ENCODE data around the gene IFIT3. TPM values are rescaled to one million over a fixed set of nuclear protein-coding genes. Genes with fewer than 3 reads are reported as not detected.

IFIT3 gene
- total and polyA plus RNA-seq, 2 of the 8 experiments (the other 6 are each of a cell fraction or from before 2014, with no cell fraction given) = 0.12 to 0.84 TPM

DNA sequence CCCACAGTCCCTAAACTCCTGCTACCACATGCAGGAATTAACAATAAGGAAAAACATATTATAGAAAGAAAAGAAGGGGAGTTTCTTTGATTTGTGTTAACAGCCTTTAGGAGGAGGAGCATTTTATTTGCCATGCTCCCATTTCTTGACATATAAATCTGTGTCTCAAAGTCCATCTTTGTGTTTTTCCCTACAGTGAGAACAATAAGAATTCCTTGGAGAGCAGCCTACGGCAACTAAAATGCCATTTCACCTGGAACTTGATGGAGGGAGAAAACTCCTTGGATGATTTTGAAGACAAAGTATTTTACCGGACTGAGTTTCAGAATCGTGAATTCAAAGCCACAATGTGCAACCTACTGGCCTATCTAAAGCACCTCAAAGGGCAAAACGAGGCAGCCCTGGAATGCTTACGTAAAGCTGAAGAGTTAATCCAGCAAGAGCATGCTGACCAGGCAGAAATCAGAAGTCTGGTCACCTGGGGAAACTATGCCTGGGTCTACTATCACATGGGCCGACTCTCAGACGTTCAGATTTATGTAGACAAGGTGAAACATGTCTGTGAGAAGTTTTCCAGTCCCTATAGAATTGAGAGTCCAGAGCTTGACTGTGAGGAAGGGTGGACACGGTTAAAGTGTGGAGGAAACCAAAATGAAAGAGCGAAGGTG, 21.9 kb upstream of the IFIT3 start:
- Histone ChIP-seq H3K4me1 (replicated peaks in 1 of 4; ENCODE audit: control insufficient read depth in 3 of 4, insufficient read depth in 4 of 4, low read length in 3 of 4) (peaks cover 0 to 3% (median 1%) of the 10 kb centered on the region in 4 experiments; a peak in 2 of 7 replicates), H3K27ac (ENCODE audit: low read depth, low read length) (no peak overlapping the region), H3K79me1 (ENCODE audit: low read depth, low read length) (no peaks in the 10 kb centered on the region), H3K9me3 (ENCODE audit: insufficient read depth in 2 of 2, low read depth in 1 of 2, low read length in 1 of 2) (no peaks in the 10 kb centered on the region), H2BK15ac (ENCODE audit: low read length) (no peak overlapping the region), H3K23me2 (ENCODE audit: low read depth, low read length) (no peaks in the 10 kb centered on the region), H4K8ac (ENCODE audit: extremely low read depth, insufficient read depth, low read length) (no peak overlapping the region), H3K9ac (replicated peaks in 1 of 4; ENCODE audit: extremely low read depth in 1 of 4, low read depth in 3 of 4, low read length in 3 of 4) (no peak overlapping the region), H3K79me2 (ENCODE audit: control insufficient read depth in 1 of 2, insufficient read depth in 2 of 2, low read length in 2 of 2) (no peaks in the 10 kb centered on the region), H2AFZ (ENCODE audit: low read length) (no peak overlapping the region), H2AK5ac (ENCODE audit: low read depth, low read length) (no peak overlapping the region), H2BK120ac (replicated peaks; ENCODE audit: low read depth, low read length) (no peak overlapping the region), H2BK5ac (ENCODE audit: low read depth, low read length) (no peak overlapping the region), H4K5ac (ENCODE audit: insufficient read length, low read depth, low read length) (no peak overlapping the region), H3K36me3 (ENCODE audit: control insufficient read depth in 2 of 4, insufficient read depth in 4 of 4, low read length in 3 of 4) (no peaks in the 10 kb centered on the region), H3K14ac (ENCODE audit: insufficient read length) (no peak overlapping the region), H3K56ac (replicated peaks; ENCODE audit: insufficient read length, low read depth, low read length) (no peak overlapping the region), H3K4me2 (ENCODE audit: insufficient read depth in 1 of 2, low read depth in 2 of 2, low read length in 2 of 2) (no peak overlapping the region), H3K18ac (ENCODE audit: extremely low read depth, low read length) (no peak overlapping the region), H3K4me3 (ENCODE audit: extremely low read depth in 1 of 4, insufficient read depth in 2 of 4, low read depth in 3 of 4, low read length in 4 of 4) (no peak overlapping the region), H3K4ac (replicated peaks; ENCODE audit: insufficient read length, low read depth, low read length) (no peak overlapping the region), H2BK12ac (ENCODE audit: low read depth, low read length) (no peak overlapping the region), H2BK20ac (ENCODE audit: low read length) (no peak overlapping the region), H3K23ac (ENCODE audit: insufficient read length) (no peak overlapping the region), H3K27me3 (replicated peaks in 1 of 4; ENCODE audit: control insufficient read depth in 3 of 4, extremely low read depth in 1 of 4, insufficient read depth in 3 of 4, low read length in 3 of 4) (no peaks in the 10 kb centered on the region), H4K91ac (replicated peaks; ENCODE audit: insufficient read length, low read length) (no peak overlapping the region), H4K20me1 (replicated peaks in 1 of 2; ENCODE audit: control insufficient read depth in 1 of 2, insufficient read depth in 2 of 2, low read length in 2 of 2) (no peaks in the 10 kb centered on the region)
- CTCF ChIA-PET (ENCODE audit: partially characterized antibody) = interaction anchor here (0.6 to 9.9 kb wide), 2 partner anchors 64 to 495 kb away, joined by 3 to 60 read pairs; no protein-coding TSS in a partner anchor
- FAIRE-seq (no peak), DNase-seq (ENCODE audit: low read depth in 1 of 2, low spot score in 2 of 2) (no peak)
- WGBS, 2 experiments (ENCODE audit: extremely low coverage in 1 of 2, insufficient coverage in 1 of 2, insufficient read length in 1 of 2, insufficient replicate concordance in 2 of 2, low coverage in 1 of 2, low lambda C conversion rate in 2 of 2, missing lambda C conversion rate in 1 of 2) = 95% methylated on average over 9 of the region's 9 CpGs; no CpG with 5 or more reads in 1 of the 2 experiments
- TF ChIP-seq CTBP2 (IDR thresholded peaks at IDR 0.05; ENCODE audit: borderline replicate concordance, insufficient read depth, insufficient read length, low read length) (no peak), ASH2L (IDR thresholded peaks at IDR 0.05; ENCODE audit: low read length) (no peak), CREB1 (IDR thresholded peaks at IDR 0.05) (no peak), SRF (IDR thresholded peaks at IDR 0.05; ENCODE audit: low read depth, low read length) (no peak), NANOG (IDR thresholded peaks at IDR 0.05; ENCODE audit: insufficient read depth, low read depth, low read length, poor library complexity, severe bottlenecking) (no peak), RNF2 (IDR thresholded peaks at IDR 0.05; ENCODE audit: borderline replicate concordance, low read depth, low read length, missing control alignments, poor library complexity, severe bottlenecking) (no peak), BRCA1 (IDR thresholded peaks at IDR 0.05; ENCODE audit: low read depth, low read length) (no peak), PHF8 (conservative IDR thresholded peaks at IDR 0.05; ENCODE audit: low read depth, low read length) (no peak), SUZ12 (IDR thresholded peaks at IDR 0.05; ENCODE audit: low read length) (no peak), POU5F1 (IDR thresholded peaks at IDR 0.05; ENCODE audit: low read depth, low read length) (no peak), EZH2 (IDR thresholded peaks at IDR 0.05; ENCODE audit: low read depth, low read length, severe bottlenecking) (no peak), KDM4A (IDR thresholded peaks at IDR 0.05; ENCODE audit: low read depth, low read length, severe bottlenecking) (no peak), RBBP5 (IDR thresholded peaks at IDR 0.05; ENCODE audit: borderline replicate concordance, low read depth, low read length) (no peak)
- POLR2A ChIA-PET (ENCODE audit: partially characterized antibody) = no interaction called here
